ELF-1 (cell line): Measurements from ENCODE around the gene EEF2K.

Experiments
- DNase-seq: peaks from one replicate; pipeline ENCODE4 v3.0.0-alpha.2; 2016; ENCODE audit warnings: low read depth, low spot score

Gene EEF2K

GRCh38 chr16:22240023-22240710, 34.1 kb downstream of the EEF2K start:
- DNase-seq, result no peak

GRCh38 chr16:22250522-22250921, 44.4 kb downstream of the EEF2K start:
- DNase-seq, result no peak

GRCh38 chr16:22252317-22252716, 46.2 kb downstream of the EEF2K start:
- DNase-seq, result peak; percentile 19

GRCh38 chr16:22253272-22253671, 47.2 kb downstream of the EEF2K start:
- no peak for DNase-seq

- no peak for DNase-seq
Observed at GRCh38 chr16:22255335-22255734, 49.3 kb downstream of the EEF2K start.

- no peak for DNase-seq
Observed at GRCh38 chr16:22257440-22257839, 51.4 kb downstream of the EEF2K start.

GRCh38 chr16:22260490-22260889, 54.4 kb downstream of the EEF2K start:
- no peak for DNase-seq

- DNase-seq, result no peak
Observed at GRCh38 chr16:22262460-22262859, 56.4 kb downstream of the EEF2K start.

- DNase-seq, result peak; percentile 23
Observed at GRCh38 chr16:22264786-22265185, 58.7 kb downstream of the EEF2K start.

- DNase-seq, result no peak
Observed at GRCh38 chr16:22265351-22265750, 59.3 kb downstream of the EEF2K start.

GRCh38 chr16:22266546-22266945, 60.5 kb downstream of the EEF2K start:
- no peak for DNase-seq

GRCh38 chr16:22267764-22268163, 61.7 kb downstream of the EEF2K start:
- no peak for DNase-seq

- DNase-seq, result no peak
Observed at GRCh38 chr16:22270525-22270924, 64.4 kb downstream of the EEF2K start.

- DNase-seq, result no peak
Observed at GRCh38 chr16:22272870-22273650, 67.0 kb downstream of the EEF2K start.

- no peak for DNase-seq
Observed at GRCh38 chr16:22274916-22275315, 68.8 kb downstream of the EEF2K start.

- DNase-seq, result no peak
Observed at GRCh38 chr16:22278441-22279230, 72.6 kb downstream of the EEF2K start.

GRCh38 chr16:22282254-22282892, 76.3 kb downstream of the EEF2K start:
- no peak for DNase-seq

GRCh38 chr16:22284637-22285036, 78.6 kb downstream of the EEF2K start:
- DNase-seq, result no peak

GRCh38 chr16:22285080-22285479, 79.0 kb downstream of the EEF2K start:
- no peak for DNase-seq

- DNase-seq, result no peak
Observed at GRCh38 chr16:22291020-22291419, 84.9 kb downstream of the EEF2K start.

- DNase-seq, result no peak
Observed at GRCh38 chr16:22291860-22292318, 85.8 kb downstream of the EEF2K start.

- DNase-seq, result no peak
Observed at GRCh38 chr16:22292320-22292719, 86.2 kb downstream of the EEF2K start.
